Astrocyte of the cerebellum (primary cell): ENCODE data around the gene SPSB2.

Experiments
- DNase-seq: peaks from one replicate; pipeline ENCODE4 v3.0.0-alpha.2; 2011; ENCODE audit warnings: low read depth
- H3K4me3 ChIP-seq: 2 replicates; pipeline ENCODE4 v1.5.1; 2011; ENCODE audit warnings: mild to moderate bottlenecking, low read depth, low read length, moderate library complexity
- in situ Hi-C: cut with HindIII; loops from 2 replicates; pipeline ENCODE4 v1.10.0; 2017; ENCODE audit warnings: low sequenced_read_pairs
- TF ChIP-seq, protein P1 (sequence below): IDR thresholded peaks from 2 replicates; pipeline ENCODE4 v1.5.1; 2012; ENCODE audit warnings: low read length, low read depth, moderate library complexity, mild to moderate bottlenecking; ENCODE audit errors: missing control alignments

Gene SPSB2

DNA sequence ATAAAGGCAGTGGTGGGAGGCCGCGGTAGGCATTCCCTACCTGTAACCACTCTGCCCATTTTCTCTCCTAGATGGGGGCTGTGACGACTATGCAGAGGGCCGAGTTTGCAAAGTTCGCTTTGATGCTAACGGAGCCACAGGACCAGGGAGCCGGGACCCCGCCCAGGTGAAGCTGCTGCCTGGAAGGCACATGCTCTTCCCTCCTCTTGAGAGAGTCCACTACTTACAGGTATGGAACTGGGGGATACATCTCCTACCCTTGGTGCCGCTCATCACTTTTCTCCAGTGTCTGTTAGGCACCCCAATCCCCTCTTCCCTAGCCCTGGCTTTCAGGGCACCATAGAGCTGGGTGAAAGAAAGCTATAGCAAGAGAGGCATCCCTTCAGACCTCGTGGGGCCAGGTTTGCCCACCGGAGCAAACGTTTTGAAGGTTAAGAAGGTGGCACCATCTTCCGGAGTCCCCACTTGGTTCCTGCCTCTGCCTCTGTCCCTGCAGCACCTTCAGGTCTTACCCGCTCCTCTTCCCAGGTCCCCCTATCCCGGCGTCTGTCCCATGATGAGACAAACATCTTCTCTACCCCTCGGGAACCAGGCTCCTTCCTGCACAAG is 46.9 kb downstream of the SPSB2 start:
- no peak for DNase-seq
- in situ Hi-C loops, result no loop called here
- H3K4me3 ChIP-seq, result no peak overlapping the region
- TF ChIP-seq, protein P1, sequence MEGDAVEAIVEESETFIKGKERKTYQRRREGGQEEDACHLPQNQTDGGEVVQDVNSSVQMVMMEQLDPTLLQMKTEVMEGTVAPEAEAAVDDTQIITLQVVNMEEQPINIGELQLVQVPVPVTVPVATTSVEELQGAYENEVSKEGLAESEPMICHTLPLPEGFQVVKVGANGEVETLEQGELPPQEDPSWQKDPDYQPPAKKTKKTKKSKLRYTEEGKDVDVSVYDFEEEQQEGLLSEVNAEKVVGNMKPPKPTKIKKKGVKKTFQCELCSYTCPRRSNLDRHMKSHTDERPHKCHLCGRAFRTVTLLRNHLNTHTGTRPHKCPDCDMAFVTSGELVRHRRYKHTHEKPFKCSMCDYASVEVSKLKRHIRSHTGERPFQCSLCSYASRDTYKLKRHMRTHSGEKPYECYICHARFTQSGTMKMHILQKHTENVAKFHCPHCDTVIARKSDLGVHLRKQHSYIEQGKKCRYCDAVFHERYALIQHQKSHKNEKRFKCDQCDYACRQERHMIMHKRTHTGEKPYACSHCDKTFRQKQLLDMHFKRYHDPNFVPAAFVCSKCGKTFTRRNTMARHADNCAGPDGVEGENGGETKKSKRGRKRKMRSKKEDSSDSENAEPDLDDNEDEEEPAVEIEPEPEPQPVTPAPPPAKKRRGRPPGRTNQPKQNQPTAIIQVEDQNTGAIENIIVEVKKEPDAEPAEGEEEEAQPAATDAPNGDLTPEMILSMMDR, result no peak

DNA sequence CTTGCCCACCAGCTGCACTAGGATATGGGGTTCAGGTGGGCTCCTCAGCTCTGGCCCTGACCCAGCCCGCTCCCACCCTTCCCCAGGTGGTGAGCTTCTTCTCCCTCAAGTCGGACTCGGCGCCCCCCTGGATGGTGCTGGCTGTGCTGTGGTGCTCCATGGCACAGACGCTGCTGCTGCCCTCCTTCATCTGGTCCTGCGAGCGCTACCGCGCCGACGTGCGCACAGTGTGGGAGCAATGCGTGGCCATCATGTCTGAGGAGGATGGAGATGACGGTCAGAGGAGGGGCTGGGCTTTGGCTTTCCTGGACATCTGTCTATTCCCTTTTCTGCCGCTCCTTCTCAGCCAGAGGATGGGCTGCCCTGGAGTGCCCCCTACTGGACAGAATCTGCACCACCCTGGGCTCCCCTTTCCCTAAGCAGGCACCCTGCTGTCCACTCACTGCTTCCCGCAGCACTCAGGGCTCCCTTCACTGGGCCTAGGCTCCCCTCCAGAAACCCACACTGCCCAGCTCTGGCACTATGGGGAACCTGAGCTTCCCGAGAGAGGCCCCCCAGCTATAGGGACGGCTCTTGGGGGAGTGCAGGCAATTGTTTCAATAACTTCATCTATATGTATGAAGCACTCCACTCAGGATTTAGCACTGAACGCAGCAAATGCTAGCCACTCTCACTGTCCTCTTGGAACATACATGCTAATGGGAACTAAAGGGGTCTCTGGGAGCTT is 47.5 kb downstream of the SPSB2 start:
- no peak for DNase-seq
- TF ChIP-seq, protein P1, result peak; percentile 91
- in situ Hi-C loops, result no loop called here
- peak overlapping the region; percentile 12 for H3K4me3 ChIP-seq

DNA sequence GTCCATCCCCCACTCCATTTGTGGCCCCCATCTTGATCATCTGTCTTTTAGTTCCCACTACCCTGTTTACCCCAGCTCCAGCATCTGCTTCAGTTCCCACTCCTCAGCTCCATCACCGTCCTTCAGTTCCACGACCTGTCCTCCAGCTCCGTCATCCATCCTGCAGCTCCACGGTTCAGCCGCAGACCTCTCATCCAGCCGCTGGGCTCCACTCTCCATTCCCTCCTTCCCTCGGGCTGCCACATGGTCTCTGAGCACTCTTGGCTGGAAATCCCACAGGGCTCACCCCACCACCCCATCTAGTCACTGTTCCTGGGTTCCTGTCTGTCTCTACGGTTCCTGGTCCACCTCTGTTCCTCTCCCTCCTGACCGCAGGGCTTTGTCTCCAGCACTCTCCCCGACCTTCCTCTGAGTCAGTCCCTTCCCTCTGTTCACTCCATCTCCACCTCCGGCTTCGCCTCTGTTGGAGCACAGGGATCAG is 48.2 kb downstream of the SPSB2 start:
- in situ Hi-C loops, result no loop called here
- TF ChIP-seq, protein P1, result no peak
- H3K4me3 ChIP-seq, result no peak overlapping the region
- no peak for DNase-seq

DNA sequence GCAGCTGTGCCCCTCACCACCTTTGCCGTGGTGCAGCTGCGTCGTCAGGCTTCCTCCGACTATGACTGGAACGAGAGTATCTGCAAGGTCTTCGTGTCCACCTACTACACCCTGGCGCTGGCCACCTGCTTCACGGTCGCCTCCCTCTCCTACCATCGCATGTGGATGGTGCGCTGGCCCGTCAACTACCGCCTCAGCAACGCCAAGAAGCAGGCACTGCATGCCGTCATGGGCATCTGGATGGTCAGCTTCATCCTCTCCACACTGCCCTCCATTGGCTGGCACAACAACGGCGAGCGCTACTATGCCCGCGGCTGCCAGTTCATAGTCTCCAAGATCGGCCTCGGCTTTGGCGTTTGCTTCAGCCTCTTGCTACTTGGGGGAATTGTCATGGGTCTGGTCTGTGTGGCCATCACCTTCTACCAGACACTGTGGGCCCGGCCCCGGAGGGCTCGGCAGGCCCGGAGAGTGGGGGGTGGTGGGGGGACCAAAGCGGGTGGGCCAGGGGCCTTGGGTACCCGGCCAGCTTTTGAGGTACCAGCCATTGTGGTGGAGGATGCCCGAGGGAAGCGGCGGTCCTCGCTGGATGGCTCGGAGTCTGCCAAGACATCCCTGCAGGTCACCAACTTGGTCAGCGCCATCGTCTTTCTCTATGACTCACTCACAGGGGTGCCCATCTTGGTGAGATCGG is 48.9 kb downstream of the SPSB2 start:
- TF ChIP-seq, protein P1, result no peak
- in situ Hi-C loops, result no loop called here
- no peak for DNase-seq
- H3K4me3 ChIP-seq, result no peak overlapping the region

DNA sequence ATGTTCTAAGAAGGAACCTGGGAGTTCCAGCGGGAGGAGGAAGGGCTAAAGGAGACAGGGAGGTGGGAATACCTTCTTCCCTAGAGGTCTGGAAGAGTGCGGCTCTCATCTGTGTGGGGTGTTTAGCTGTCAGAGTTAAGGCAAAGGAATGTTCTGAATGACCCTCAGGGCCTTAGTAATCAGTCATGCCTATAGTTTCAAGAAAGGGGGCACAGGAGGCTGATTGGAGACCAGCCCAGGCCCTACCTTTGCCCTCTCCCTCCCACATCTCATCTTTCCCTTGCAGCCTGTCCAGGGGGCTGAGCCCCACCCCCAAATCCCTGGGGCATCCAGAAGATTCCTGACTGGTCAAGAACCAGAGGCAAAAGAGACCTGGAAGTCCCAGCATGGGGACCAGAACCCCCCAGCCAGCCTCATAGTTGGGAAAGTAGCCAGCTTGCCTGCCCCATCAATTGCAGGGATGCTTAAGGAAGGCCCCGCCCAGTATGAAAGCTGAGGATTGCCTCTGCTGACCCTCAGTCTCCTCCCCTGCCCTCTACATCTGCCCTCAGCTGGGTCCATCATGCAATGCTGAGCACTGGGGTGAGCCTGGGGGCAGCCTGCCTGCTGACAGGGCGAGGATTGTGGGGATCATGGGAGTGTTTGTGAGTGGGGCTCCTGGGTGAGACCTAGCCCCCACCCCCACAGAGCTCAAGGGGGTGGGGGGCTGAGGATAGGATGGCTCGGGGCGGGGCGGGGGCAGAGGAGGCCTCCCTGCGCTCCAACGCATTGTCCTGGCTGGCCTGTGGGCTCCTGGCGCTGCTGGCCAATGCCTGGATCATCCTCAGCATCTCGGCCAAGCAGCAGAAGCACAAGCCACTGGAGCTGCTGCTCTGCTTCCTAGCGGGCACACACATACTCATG is 49.7 kb downstream of the SPSB2 start:
- no peak overlapping the region for H3K4me3 ChIP-seq
- TF ChIP-seq, protein P1, result no peak
- in situ Hi-C loops, result no loop called here
- no peak for DNase-seq
